Osteoblast (primary cell): Measurements from ENCODE around the gene ANKRD6. TPM values are rescaled to one million over a fixed set of nuclear protein-coding genes. Genes with fewer than 3 reads are reported as not detected.

Source experiments
- DNase-seq: peaks from one replicate; pipeline ENCODE4 v3.0.0; 2011; ENCODE audit warnings: low spot score, mixed read lengths; ENCODE audit not compliant: insufficient read length; ENCODE audit errors: missing footprints
- H2AFZ ChIP-seq: 2 replicates; pipeline ENCODE4 v1.6.0; 2011; ENCODE audit warnings: mild to moderate bottlenecking, low read length
- H3K27ac ChIP-seq: 2 replicates; pipeline ENCODE4 v1.5.1; 2011; ENCODE audit warnings: mild to moderate bottlenecking, low read depth, low read length, moderate library complexity
- H3K27me3 ChIP-seq: 2 replicates; pipeline ENCODE4 v1.6.0; 2012; ENCODE audit warnings: mild to moderate bottlenecking, control low read depth, inconsistent platforms, low read length, moderate library complexity; ENCODE audit not compliant: insufficient read depth
- H3K36me3 ChIP-seq: 2 replicates; pipeline ENCODE4 v1.5.1; 2011; ENCODE audit warnings: mild to moderate bottlenecking, low read length, control low read depth, moderate library complexity; ENCODE audit not compliant: insufficient read depth
- H3K4me1 ChIP-seq: 2 replicates; pipeline ENCODE4 v1.5.1; 2011; ENCODE audit warnings: mild to moderate bottlenecking, low read length, control low read depth, moderate library complexity; ENCODE audit not compliant: insufficient read depth
- H3K4me2 ChIP-seq: 2 replicates; pipeline ENCODE4 v1.6.0; 2011; ENCODE audit warnings: mild to moderate bottlenecking, low read length; ENCODE audit not compliant: insufficient read depth
- H3K4me3 ChIP-seq: fragments of 200-600 bp; sonication (generic); 3 replicates; pipeline ENCODE4 v1.5.1; 2012; ENCODE audit warnings: mild to moderate bottlenecking, low read length, inconsistent platforms; ENCODE audit not compliant: insufficient read depth
- H3K79me2 ChIP-seq: 2 replicates; pipeline ENCODE4 v1.6.0; 2012; ENCODE audit warnings: mild to moderate bottlenecking, low read length, control low read depth, inconsistent platforms; ENCODE audit not compliant: insufficient read depth
- H3K9me3 ChIP-seq: 2 replicates; pipeline ENCODE4 v1.5.1; 2011; ENCODE audit warnings: low read depth, low read length, control low read depth
- H4K20me1 ChIP-seq: 2 replicates; pipeline ENCODE4 v1.6.0; 2012; ENCODE audit warnings: mild to moderate bottlenecking, low read length, control low read depth; ENCODE audit not compliant: insufficient read depth
- total RNA-seq: library from RNA; depleted of rRNA; stranded (reverse); fragments of >200 nt; gene quantifications from 2 replicates; pipeline ENCODE4 v1.2.3, GENCODE V29; 2012
- TF ChIP-seq, protein P1 (sequence below): IDR thresholded peaks from 2 replicates; pipeline ENCODE4 v1.5.1; 2011; ENCODE audit warnings: mild to moderate bottlenecking, low read depth, low read length, moderate library complexity; ENCODE audit errors: extremely low read depth

The ANKRD6 gene
- total RNA-seq, 1 donor, result 11.2 TPM

DNA sequence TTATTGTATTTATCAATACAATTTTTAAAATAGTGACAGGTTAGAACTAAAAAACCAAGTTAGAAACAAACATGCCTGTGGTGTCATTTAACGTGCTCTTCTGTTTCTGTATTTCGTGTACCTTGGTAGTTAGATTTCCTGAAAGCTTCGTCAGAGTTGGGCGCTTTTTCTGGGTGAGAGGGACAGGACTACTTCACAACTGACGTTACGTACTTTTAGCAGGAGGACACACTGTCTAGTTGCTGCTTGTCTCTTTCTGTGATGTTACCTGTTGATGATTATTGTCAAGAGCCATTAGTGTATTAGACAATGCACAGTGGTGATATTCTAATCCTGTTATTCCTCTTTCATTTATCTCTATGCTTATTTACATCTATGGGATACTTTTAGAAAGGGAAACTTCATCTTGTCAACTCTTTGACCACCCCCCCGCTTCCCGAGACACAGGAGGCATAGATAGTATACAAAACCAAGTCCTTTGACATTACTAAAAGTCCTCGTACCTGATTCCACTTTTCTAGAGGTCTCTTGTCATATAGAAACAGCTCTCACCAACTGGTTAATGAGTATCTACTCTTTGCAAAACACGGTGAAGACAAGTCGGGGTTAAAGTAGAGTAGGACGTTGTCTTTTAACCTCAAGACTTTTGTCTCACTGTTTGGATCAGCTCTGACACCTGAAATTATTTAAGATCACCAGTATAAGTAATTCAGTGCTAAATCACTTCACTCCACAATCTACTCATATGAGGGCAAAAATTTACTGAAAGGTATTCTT lies 109.3 kb downstream of the ANKRD6 start:
- TF ChIP-seq, protein P1, sequence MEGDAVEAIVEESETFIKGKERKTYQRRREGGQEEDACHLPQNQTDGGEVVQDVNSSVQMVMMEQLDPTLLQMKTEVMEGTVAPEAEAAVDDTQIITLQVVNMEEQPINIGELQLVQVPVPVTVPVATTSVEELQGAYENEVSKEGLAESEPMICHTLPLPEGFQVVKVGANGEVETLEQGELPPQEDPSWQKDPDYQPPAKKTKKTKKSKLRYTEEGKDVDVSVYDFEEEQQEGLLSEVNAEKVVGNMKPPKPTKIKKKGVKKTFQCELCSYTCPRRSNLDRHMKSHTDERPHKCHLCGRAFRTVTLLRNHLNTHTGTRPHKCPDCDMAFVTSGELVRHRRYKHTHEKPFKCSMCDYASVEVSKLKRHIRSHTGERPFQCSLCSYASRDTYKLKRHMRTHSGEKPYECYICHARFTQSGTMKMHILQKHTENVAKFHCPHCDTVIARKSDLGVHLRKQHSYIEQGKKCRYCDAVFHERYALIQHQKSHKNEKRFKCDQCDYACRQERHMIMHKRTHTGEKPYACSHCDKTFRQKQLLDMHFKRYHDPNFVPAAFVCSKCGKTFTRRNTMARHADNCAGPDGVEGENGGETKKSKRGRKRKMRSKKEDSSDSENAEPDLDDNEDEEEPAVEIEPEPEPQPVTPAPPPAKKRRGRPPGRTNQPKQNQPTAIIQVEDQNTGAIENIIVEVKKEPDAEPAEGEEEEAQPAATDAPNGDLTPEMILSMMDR, result no peak

DNA sequence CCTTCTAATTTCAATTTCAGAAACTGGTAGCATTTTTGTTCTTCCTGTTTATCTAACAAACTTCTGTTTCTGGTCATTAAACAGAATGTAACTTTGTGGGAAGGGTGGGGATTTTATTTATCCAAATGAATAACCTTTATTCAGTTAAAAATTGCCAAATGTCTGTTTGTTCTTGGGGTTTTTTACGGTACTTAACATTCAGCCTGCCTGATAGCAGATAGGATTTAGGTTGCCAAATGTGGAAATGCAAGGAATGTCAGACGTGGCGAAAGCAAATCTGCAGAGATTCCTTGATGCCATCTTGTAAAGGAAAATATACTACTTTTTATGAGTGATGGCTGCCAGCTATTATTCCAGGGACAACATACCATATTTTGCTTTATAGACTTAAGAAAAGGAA lies 109.9 kb downstream of the ANKRD6 start:
- DNase-seq, result no peak
- TF ChIP-seq, protein P1, result no peak

More for the DNA sequence above, 109.3 kb downstream of the ANKRD6 start:
- H3K27me3 ChIP-seq, result no peaks in the 10 kb centered on the region
- no peak overlapping the region for H3K4me2 ChIP-seq
- H3K4me3 ChIP-seq, result no peak overlapping the region
- H2AFZ ChIP-seq, result no peak overlapping the region
- no peaks in the 10 kb centered on the region for H3K4me1 ChIP-seq
- H3K79me2 ChIP-seq, result no peaks in the 10 kb centered on the region
- H3K9me3 ChIP-seq, result no peaks in the 10 kb centered on the region
- no peak for DNase-seq
- no peaks in the 10 kb centered on the region for H4K20me1 ChIP-seq
- H3K27ac ChIP-seq, result no peak overlapping the region
- no peaks in the 10 kb centered on the region for H3K36me3 ChIP-seq

DNA sequence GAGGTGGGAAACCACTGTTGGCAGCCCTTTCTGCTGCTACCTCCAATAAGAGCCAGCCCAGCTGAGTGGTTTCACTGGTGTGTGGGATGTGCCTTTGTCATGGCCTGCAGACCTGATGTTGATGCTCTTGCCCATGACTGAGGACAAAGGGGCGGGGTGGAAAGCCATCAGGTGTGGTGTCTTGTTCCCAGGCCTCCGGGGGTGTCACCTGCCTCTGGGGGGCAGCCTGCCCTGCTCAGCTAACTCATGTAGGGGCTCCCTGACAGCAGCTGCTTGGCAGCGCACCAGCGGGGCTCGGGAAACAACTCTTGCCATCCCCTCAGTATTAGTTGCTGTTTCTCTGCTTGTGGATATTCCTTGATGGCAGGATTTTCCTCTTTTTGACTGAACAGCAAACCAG lies 114.3 kb downstream of the ANKRD6 start:
- Histone ChIP-seq H3K27ac (no peak overlapping the region), H3K79me2 (no peaks in the 10 kb centered on the region), H3K4me3 (no peak overlapping the region), H3K9me3 (no peaks in the 10 kb centered on the region), H3K4me2 (no peak overlapping the region), H3K4me1 (no peaks in the 10 kb centered on the region), H4K20me1 (no peaks in the 10 kb centered on the region), H3K36me3 (no peaks in the 10 kb centered on the region), H2AFZ (no peak overlapping the region), H3K27me3 (no peaks in the 10 kb centered on the region)
- DNase-seq, result peak; percentile 65
- TF ChIP-seq, protein P1, result no peak

More for the DNA sequence above, 109.9 kb downstream of the ANKRD6 start:
- no peaks in the 10 kb centered on the region for H3K79me2 ChIP-seq
- H4K20me1 ChIP-seq, result no peaks in the 10 kb centered on the region
- H3K4me2 ChIP-seq, result no peak overlapping the region
- no peaks in the 10 kb centered on the region for H3K9me3 ChIP-seq
- no peaks in the 10 kb centered on the region for H3K4me1 ChIP-seq
- no peaks in the 10 kb centered on the region for H3K36me3 ChIP-seq
- no peak overlapping the region for H3K27ac ChIP-seq
- H3K27me3 ChIP-seq, result no peaks in the 10 kb centered on the region
- H2AFZ ChIP-seq, result no peak overlapping the region
- H3K4me3 ChIP-seq, result no peak overlapping the region

DNA sequence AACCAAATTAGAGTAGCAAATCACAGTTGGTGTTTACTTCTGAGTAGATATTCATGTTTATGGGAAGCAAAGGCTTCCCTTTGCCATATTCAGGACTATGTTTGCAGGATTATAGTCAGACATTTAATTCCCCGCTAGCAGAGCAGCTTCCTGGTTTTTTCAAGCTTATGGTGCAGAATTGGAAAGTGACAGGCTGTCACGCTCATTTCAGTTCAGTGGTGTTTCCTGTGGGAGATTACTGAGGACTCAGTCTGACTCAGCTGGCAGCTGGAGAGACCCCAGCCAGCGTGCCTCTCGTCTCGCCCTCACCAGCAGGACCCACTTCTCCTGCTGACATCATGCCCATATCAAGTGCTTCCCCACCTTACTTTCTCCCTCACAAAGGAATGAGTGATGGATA lies 120.5 kb downstream of the ANKRD6 start:
- Histone ChIP-seq H3K79me2 (no peaks in the 10 kb centered on the region), H3K4me2 (no peak overlapping the region), H3K27me3 (no peaks in the 10 kb centered on the region)

More for the DNA sequence above, 120.5 kb downstream of the ANKRD6 start:
- H3K9me3 ChIP-seq, result no peaks in the 10 kb centered on the region
- H2AFZ ChIP-seq, result no peak overlapping the region
- H4K20me1 ChIP-seq, result no peaks in the 10 kb centered on the region
- H3K4me3 ChIP-seq, result no peak overlapping the region
- H3K27ac ChIP-seq, result no peak overlapping the region
- DNase-seq, result no peak
- TF ChIP-seq, protein P1, result no peak
- no peaks in the 10 kb centered on the region for H3K4me1 ChIP-seq
- H3K36me3 ChIP-seq, result no peaks in the 10 kb centered on the region
